ENCODE measurements around the gene FAM98A. TPM values are rescaled to one million over a fixed set of nuclear protein-coding genes. Genes with fewer than 3 reads are reported as not detected.

The FAM98A gene
- total RNA-seq, 4 donors from 2014 or later: 17.3 to 31.5 (median 26.2) TPM

DNA sequence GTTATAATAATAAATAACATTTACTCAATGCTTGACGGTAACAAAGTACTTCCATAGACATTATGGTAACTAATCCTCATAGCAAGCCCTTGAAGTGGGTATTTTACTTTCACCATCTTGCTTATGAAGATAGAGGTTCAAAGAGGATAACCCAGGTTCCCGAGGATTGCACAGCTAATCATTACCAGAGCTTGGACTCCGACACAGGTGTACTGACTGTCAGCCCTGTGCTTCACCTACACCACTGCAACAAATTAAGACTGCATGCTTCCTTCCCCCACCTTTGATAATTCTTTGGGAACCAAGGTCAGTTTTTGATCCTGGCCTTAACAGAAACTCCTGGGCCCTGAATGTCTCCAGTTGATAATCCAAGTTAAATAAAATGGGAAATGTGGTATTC lies 48.9 kb downstream of the FAM98A start:
- DNase-seq: no peak
- H3K27ac ChIP-seq: no peak overlapping the region
- no peaks in the 10 kb centered on the region for H3K36me3 ChIP-seq
- WGBS, 2 donors: 69 to 85% methylated on average over 3 of the region's 3 CpGs
- H3K27me3 ChIP-seq: no peaks in the 10 kb centered on the region
- TF ChIP-seq POLR2A (IDR thresholded peaks at IDR 0.05): no peak
- TF ChIP-seq, protein P1, sequence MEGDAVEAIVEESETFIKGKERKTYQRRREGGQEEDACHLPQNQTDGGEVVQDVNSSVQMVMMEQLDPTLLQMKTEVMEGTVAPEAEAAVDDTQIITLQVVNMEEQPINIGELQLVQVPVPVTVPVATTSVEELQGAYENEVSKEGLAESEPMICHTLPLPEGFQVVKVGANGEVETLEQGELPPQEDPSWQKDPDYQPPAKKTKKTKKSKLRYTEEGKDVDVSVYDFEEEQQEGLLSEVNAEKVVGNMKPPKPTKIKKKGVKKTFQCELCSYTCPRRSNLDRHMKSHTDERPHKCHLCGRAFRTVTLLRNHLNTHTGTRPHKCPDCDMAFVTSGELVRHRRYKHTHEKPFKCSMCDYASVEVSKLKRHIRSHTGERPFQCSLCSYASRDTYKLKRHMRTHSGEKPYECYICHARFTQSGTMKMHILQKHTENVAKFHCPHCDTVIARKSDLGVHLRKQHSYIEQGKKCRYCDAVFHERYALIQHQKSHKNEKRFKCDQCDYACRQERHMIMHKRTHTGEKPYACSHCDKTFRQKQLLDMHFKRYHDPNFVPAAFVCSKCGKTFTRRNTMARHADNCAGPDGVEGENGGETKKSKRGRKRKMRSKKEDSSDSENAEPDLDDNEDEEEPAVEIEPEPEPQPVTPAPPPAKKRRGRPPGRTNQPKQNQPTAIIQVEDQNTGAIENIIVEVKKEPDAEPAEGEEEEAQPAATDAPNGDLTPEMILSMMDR (IDR thresholded peaks at IDR 0.05): no peak
- H3K4me3 ChIP-seq: no peak overlapping the region
- H3K4me1 ChIP-seq: peaks cover 0 to 5% (median 0%) of the 10 kb centered on the region in 3 donors
- no peaks in the 10 kb centered on the region for H3K9me3 ChIP-seq
- intact Hi-C loops (cut with DNase I): no loop called here

- no peak for DNase-seq
- no peak for TF ChIP-seq POLR2A (IDR thresholded peaks at IDR 0.05)
- TF ChIP-seq, protein P1 (IDR thresholded peaks at IDR 0.05): no peak
- intact Hi-C loops (cut with DNase I): no loop called here
- 89 to 95% methylated on average over 4 of the region's 4 CpGs for WGBS, 2 donors
- Histone ChIP-seq H3K27me3 (no peaks in the 10 kb centered on the region), H3K9me3 (no peaks in the 10 kb centered on the region), H3K27ac (no peak overlapping the region), H3K36me3 (no peaks in the 10 kb centered on the region), H3K4me3 (no peak overlapping the region), H3K4me1 (no peaks in the 10 kb centered on the region)
Measured at GRCh38 chr2:33541243-33541642, 57.9 kb downstream of the FAM98A start.

DNA sequence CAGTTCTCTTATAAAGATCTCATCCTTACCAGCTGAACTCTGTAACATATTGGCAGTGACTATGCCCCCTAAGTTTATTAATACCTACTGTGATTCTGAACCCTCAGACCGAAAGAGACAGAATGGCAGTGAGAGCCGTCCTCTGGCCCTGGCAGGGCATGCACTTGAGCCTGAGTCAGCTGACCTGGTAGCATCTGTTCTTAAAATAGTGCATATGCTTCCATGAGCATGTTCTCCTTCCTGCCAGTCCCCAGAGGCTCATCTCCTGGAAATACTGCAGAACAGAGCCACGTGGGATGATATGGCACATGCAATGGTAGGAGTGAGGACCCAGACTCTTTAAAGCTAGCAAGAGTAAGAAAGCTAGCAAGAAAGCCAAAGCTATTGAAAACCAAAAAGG lies 63.7 kb downstream of the FAM98A start:
- intact Hi-C loops (cut with DNase I): no loop called here
- no peaks in the 10 kb centered on the region for H3K4me1 ChIP-seq
- TF ChIP-seq POLR2A (IDR thresholded peaks at IDR 0.05): no peak
- TF ChIP-seq, protein P1 (IDR thresholded peaks at IDR 0.05): no peak
- no peak for DNase-seq
- no peak overlapping the region for H3K27ac ChIP-seq
- H3K9me3 ChIP-seq: no peaks in the 10 kb centered on the region
- no peaks in the 10 kb centered on the region for H3K27me3 ChIP-seq
- 67 to 77% methylated on average over 3 of the region's 3 CpGs for WGBS, 2 donors
- H3K4me3 ChIP-seq: no peak overlapping the region
- no peaks in the 10 kb centered on the region for H3K36me3 ChIP-seq

Small RNA genes within 50 kb of the gene (small RNA-seq; reads per million reads assigned to genes)
- 0 reads per million in 4 donors for gene ATP6V0E1P3

Other genes starting within 250 kb of the FAM98A start
- 10 to 100 TPM in 1 of 4 donors, 1 to 10 TPM in 2, under 1 TPM in 1; 0.53 to 10.2 (median 5.3) TPM for gene RASGRP3, start 122.7 kb downstream of the FAM98A start, total RNA-seq

All from esophagus squamous epithelium (tissue), 5 donors.